GM21367 (cell line): ENCODE results near the gene BAHD1.
"Not testable (repeated sequence)": the region's sequence is repeated elsewhere in the genome, so short reads cannot be mapped to it uniquely, and the experiment has no call there.

Experiments used
- ATAC-seq: cut with Tn5 transposase; IDR thresholded peaks from one replicate; pipeline ENCODE4 v1.9.1; 2021; ENCODE audit not compliant: unreplicated experiment

BAHD1 gene

DNA sequence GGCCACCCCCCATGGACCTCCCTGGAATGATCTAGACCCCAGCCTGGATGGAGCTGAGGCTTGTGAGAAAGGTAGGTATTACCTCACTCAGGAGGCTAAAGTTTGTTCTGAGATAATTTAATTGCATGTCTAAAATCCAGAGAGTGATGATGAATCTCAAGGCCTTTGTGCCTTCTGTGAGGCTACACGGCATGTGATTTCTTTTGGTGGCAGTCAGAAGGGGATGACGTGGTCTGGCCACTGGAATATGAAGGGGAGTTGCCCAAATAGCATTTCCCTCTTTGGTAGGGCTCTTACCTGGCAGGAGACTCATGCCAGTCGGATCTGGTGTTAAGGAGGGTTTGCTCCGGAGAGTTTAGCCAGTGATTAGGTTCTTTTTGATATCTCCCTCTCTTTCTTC, 2.5 kb downstream of the BAHD1 start:
- no peak for ATAC-seq

DNA sequence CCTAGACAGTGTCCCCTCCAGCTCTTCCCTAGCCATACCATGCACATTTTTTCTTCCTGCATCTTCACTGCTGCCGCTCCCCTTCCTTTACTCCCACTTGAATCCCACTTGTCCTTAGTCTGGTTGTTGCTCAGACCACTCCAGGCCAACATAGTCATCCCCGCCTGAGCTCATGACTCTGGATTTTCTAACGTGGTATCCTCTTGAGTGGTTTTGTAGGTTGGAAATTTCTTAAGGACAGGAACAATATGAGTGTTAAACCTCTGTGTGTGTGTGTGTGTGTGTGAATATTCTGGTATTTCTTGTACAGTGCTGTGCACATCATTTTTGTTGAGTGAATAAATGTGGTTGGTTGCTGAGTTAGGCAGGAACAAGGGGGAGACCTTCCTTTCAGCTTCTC, 3.1 kb downstream of the BAHD1 start:
- ATAC-seq = no peak

DNA sequence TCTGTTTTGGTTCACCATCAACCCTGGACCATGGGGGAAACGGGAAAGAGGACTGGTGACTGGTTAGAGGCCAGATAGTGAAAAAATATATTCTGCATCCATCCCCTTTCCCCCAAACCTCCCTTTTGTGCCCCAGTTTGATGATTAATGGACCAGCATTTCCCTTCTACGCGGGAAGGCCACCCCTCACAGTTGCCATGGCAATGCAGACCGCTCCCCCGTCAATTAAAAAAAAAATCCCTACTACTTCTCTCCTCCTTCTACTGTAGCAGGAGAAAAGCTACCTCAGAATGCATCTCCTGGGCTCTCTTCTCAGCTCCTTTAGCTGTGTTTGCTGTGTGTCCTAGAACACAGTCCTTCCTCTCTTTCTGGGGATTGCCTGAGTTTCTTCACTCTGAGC, 4.0 kb downstream of the BAHD1 start:
- ATAC-seq = no peak

DNA sequence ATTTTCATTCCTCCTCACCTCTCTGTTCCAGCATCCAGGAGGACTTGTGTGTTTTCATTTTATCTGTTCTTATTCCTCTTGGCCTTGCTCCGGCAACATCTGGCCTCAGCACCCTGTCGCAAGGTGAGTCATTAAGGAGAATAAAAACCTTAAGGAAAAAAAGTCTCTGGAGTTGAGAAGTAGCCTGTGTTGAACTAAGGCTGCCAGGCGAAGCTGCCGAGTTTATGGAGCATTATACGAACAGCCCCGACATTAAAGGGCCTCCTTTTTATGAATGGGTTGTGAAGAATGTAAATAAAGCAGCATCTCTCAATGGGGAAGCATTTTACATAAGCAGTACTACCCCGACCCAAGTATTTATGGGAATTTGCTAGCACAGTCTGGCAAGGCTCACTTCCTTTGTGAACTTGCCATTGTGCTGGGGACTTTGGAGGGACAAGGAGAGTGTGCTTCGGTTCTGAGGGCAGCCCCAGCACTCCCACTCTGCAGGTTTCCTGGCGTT, 4.7 kb downstream of the BAHD1 start:
- no peak for ATAC-seq

DNA sequence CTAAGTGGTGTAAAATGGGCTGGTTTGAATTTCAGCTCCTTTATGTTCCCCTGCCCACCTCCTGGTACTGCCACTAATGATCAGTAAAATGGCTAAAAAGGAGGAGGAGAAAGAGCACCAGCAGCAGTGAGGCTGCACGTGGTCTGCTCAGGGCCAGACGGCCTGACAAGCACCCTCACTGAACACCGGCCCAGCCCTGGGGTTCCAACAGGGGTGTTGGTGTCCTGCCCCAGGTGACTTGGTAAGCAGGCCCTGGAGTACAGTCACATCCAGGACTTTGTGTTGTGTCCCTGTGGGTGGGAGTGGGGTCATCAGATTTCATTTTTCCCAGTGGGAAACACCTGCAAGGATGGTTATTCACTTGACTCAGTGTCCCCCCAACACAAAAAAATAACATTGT, 5.4 kb downstream of the BAHD1 start:
- no peak for ATAC-seq

DNA sequence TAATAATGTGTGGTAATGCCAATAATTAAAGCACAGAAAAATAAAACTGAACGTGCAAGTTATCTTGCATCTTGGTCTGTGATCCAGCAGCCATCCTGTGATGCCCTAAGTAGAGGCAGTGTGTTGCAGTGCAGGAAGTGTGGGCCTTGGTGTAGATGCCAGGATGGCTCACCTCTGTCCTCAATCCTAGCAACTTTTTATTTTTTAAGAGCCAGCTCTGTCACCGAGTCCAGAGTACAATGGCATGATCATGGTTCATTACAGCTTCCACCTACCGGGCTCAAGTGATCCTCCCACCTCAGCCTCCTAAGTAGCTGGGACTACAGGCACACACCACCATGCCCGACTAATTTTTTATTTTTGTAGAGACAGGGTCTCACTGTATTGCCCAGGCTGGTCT, 7.6 kb downstream of the BAHD1 start:
- ATAC-seq = no peak

DNA sequence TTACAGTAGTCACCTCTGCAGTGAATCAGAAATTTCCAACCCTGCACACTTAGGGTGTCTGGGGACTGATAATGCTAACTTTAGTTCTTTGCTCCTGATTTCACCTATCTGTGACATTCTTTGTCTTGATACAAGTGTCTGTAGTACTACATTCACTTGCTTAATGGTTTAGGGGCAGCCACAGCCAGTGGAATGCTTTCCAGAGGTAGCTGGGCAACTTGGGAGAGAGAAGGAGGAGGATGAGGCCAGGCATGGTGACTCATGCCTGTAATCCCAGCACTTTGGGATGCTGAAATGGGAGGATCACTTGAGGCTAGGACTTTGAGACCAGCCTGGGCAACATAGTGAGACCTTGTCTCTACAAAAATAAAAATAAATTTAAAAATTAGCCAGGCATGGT, 8.5 kb downstream of the BAHD1 start:
- no peak for ATAC-seq

DNA sequence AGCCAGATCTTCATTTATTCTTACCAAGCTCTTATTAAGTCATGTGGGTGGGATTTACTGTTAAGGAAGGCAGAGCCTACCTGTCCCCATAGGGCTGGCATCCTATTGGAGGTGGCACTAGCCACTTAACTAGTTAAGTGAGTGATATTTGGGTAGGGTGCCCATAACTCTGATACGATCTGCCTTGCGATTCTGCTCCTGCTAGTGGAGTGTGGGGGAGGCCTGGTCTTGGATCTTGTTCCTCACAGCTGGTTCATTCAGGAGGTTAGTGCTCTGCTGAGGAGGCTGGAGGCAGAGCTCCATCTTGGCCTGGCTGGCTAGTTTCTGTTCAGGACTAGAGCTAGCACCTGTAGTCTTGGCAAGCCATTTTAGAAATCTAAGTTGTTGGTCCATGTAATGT, 9.3 kb downstream of the BAHD1 start:
- no peak for ATAC-seq

DNA sequence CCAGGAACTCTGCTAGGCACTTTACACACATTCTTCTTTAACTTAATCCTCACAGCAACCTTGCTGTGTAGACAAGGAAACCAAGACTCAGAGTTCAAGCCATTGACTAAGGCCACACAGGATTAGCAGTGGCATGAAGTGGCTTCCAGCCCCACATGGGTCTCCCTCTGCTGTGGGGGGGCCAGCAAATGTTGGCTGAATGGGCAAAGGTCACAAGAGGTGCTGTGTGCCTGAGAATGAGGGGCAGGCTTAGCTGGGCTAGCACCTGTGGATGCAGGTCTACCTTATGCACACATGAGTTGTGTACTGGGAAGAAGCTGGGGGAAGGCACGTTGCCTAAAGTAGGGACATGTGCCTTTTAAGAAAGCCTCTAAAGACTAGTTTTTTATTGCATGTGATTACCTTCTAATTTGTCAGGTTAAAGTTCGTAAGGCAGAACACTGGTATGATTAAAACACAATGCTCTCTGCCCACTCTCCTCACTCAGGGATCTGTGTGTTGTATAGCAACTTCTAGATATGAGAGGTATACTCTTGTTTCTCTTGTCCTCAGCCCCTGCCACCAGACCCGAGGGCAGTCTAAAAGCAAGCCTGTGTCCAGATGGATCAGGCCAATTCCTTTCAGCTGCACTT, 10.9 kb downstream of the BAHD1 start:
- no peak for ATAC-seq

DNA sequence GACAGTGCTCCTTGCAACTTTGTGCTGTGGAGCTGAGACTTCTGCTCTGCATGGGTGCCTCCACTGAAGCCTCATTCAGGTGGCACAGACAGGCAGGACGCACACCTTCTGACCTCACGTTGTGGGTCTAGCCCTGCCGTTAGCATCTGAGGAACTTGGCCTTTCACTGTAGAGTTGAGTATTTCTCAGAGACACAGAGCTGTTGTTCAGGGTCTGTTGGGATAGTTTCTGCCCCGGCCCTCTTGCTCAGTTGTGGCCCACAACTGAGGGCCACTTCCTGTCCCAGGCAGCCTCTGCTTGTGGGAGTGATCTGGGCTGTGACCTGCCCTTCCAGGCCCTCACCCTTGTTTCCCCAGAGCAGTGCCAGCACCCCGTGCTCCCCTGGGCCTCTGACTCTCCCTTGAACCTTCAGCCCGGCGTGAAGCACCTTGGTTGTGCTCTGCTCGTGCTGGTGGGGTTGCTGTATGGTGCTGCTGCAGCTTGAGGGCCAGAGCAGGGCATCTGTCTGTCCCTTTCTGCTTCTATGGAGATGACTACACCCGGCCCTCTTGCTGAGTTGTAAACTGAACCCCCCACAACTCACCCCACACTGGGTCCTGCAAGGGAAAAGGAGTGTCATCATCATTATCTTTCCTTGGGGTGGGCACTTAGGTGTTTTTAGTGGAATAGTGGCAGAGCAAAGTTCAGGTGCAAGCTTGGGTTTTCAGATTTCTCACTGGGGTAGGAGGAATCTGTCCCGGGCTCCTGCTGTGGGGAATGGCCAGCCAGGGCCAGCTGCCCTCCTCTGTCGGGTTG, 11.7 kb downstream of the BAHD1 start:
- no peak for ATAC-seq

DNA sequence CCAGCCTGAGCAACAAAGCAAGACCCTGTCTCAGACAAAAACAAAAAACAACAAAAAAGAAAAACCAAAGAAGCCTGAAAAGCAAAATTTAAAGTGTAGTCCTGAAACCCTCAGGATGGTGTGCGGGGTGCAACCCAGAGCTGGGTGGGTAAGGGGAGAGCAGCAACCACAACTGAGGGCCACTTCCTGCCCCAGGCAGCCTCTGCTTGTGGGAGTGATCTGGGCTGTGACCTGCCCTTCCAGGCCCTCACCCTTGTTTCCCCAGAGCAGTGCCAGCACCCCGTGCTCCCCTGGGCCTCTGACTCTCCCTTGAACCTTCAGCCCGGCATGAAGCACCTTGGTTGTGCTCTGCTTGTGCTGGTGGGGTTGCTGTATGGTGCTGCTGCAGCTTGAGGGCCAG, 13.2 kb downstream of the BAHD1 start:
- not testable (repeated sequence) for ATAC-seq

DNA sequence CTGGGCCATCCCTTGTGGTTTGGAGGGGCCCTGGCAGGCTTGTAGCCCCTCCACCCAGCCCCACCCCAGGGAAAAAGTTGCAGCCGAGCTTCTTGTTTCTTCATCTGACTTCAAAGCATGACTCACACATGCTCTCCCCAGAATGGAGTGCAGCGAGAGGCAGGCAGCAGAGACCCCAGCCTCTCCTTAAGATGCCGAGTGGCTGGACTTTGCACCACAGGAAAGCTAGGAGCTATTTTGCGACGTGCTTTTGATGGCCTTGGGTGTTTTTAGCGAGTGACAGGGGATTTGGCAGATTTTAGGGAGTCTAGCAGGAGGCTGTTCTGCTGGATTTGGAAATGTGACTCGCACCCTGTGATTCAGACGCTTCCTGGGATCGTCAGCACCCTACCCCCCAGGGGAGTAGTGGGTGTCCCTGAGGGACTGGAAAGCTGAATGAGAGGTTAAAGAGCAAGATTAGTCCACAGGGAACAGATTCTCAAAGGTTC, 14.2 kb downstream of the BAHD1 start:
- no peak for ATAC-seq

DNA sequence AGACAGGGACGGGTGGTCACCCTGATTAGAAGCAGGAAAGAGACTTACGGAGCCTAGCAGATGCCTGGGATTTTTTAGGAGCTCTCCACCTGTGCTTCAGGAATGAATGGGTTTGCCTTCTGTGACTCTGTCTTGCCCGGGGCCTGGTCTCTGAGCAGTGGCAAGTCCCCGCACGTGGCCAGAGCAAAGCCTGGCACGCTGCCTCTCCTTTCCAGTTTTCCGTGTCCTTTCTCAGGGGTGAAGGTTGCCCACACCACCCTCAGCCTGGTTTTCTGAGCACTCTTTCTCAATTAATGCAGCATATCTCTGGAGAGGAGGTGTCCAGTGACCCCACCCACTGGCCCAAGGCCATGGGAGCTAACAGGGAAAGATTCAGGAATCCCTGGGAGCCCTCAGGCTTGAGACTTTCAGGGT, 15.6 kb downstream of the BAHD1 start:
- ATAC-seq = no peak

DNA sequence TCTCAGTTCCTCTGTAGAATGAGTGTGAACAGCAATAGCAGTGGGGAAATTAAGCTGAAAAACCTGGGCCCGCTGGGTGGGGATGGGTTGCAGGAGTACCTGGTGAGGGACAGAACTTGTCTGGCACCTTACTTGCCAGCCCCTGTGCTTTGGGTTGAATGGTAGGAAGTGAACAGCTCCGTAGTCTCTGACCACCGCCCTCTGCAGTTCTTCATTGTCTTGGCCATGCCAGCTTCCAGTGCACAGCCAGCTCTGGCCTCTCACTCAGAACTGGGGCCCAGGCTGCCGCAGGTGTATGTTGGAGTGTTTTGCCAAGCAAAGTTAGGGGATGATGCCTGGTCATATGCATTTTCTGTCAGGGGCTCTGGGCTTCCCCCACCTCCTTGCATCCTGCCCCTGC, 16.0 kb downstream of the BAHD1 start:
- ATAC-seq = no peak

DNA sequence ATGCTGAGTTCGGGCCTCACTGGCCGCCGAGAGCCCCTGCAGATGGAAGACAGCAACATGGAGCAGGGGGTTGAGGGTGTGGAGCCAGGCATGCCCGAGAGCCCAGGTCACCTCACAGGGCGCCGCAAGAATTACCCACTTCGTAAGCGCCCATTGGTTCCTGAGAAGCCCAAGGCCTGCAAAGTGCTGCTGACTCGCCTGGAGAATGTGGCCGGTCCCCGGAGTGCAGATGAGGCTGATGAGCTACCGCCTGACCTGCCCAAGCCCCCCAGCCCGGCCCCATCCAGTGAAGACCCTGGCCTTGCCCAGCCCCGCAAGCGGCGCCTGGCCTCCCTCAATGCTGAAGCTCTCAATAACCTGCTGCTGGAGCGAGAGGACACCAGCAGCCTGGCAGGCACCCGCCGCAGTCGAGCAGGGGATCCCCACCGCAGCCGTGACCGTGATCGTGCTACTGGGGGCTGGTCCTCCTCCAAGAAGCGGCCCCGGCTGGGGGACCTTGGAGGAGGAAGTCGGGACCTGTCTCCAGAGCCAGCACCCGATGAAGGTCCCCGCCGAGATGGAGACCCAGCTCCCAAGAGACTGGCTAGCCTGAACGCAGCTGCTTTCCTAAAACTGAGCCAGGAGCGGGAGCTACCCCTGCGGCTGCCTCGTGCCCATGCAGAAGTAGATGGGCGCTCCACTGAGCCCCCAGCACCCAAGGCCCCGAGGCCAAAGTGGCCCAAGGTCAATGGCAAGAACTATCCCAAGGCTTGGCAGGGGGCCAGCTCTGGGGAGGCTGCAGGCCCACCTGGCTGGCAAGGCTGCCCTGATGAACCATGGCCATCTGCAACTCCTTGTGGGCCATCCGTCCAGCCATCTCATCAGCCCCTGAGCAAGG, 18.0 kb downstream of the BAHD1 start:
- ATAC-seq = no peak

DNA sequence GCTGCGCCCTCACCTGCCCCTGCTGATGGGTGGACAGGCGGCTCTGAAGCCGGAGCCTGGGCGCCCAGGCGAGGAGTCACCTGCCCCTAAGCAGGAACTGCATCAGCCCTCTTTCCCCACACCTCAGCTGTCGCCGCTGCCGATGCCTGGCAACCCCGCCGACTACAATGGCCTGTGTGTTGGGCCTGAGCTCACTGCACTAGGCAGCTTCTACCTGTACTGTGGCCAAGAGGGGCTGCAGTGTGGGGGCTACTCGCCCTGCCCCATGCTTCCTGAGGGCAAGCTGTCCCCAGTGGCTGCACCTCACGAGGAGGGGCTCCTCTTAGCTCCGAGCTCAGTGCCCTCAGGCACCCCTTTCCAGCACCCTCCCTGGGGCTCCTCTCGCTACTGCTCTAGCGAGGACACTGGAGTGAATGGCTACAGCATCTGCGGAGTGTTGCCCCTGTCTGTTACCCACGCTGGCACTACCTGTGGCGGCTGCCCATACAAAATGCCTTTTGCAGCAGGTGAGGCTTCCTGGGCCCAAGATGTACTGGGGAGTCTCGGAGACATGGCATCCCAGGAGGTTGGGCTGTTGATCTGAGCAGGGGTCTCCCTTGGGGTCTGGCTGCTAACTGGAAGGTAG, 18.8 kb downstream of the BAHD1 start:
- ATAC-seq = no peak

DNA sequence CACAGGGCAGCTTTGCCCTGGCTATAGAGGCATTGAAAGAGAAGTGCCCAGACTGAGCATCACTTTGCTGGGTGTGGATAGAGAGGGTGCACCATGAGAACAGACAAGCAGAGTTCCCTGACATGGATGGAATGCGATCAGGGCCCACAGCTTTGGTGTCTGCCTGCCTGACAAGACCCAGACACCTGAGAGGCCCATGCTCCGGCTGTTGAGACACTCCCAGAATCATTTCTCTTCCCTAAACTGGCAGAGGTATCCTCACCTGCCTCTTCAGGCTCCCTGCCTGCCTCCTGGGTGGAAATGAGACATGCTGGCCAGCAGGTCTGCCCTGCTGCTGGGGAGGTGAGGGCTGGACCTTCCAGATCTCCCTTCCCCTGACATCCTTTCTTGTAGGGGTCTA, 19.7 kb downstream of the BAHD1 start:
- no peak for ATAC-seq

DNA sequence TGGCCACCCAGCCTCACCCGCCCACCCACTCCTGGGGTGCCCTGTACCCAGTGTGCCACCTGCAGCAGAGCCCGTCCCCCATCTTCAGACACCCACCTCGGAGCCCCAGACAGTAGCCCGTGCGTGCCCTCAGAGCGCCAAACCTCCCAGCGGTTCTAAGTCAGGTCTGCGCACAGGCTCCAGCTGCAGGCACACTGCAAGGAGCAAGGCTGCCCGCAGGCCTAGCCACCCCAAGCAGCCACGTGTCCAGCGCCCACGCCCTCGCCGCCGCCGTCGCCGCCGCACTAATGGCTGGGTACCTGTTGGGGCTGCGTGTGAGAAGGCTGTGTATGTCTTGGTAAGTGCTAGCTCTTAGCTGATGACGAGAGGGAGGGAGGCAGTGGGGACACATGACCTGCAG, 21.2 kb downstream of the BAHD1 start:
- no peak for ATAC-seq

DNA sequence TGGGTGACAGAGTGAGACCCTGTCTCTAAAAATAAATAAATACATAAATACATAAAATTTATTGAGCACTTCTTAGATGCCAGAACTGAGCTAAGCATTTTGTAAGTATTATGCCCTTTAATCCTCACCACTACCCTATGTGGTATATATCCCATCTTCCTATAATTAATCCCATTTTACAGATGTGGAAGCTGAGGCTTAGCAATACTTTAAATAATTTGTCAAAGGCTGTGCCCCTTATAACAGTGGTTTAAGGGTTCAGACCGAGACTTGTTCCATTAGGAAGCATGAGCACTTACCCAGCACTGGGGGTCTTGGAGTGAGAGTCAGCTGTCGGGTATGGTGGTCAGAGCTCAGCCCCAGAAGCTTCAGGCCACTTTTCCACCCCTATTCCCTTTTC, 22.5 kb downstream of the BAHD1 start:
- ATAC-seq = no peak

DNA sequence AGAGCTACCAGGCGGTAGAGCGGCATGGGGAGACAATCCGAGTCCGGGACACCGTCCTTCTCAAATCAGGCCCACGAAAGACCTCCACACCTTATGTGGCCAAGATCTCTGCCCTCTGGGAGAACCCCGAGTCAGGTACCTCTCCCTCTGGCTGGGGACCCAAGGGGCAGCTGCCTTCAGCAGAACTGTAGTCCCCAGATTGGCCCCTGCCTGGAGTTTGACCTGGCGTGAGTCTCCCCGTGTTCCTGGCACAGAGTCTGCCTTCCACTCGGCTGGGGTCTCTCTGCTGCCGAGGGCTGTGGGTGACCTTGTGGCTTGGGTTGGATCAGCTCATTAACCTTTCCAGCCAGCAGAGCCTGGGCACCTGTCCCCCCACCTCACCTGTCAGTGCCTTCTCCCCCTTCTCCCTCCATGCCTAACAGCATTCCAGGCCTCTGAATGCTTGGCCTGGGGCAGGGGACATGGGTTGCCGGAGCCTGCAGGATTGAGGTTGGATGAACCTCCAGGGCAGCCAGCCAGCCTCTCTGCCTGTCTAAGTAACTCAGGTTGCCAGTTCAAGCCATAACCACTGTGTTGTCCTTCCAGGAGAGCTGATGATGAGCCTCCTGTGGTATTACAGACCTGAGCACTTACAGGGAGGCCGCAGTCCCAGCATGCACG, 23.3 kb downstream of the BAHD1 start:
- no peak for ATAC-seq
